Measurements from ENCODE around the gene UCP3.

- TF ChIP-seq, protein P1, sequence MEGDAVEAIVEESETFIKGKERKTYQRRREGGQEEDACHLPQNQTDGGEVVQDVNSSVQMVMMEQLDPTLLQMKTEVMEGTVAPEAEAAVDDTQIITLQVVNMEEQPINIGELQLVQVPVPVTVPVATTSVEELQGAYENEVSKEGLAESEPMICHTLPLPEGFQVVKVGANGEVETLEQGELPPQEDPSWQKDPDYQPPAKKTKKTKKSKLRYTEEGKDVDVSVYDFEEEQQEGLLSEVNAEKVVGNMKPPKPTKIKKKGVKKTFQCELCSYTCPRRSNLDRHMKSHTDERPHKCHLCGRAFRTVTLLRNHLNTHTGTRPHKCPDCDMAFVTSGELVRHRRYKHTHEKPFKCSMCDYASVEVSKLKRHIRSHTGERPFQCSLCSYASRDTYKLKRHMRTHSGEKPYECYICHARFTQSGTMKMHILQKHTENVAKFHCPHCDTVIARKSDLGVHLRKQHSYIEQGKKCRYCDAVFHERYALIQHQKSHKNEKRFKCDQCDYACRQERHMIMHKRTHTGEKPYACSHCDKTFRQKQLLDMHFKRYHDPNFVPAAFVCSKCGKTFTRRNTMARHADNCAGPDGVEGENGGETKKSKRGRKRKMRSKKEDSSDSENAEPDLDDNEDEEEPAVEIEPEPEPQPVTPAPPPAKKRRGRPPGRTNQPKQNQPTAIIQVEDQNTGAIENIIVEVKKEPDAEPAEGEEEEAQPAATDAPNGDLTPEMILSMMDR (IDR thresholded peaks at IDR 0.05) = no peak
- TF ChIP-seq POLR2A (IDR thresholded peaks at IDR 0.05) = no peak
Observed at GRCh38 chr11:74020539-74020938, 11.7 kb upstream of the UCP3 start.
